HepG2 (cell line): Measurements from ENCODE around the gene CBX5. TPM values are rescaled to one million over a fixed set of nuclear protein-coding genes. Genes with fewer than 3 reads are reported as not detected.
A peak's percentile ranks its signal among the peaks of the same experiment; 100 is the strongest.

Experiments used
- AGO2 ChIP-seq: fragments of 200-400 bp; formaldehyde crosslinking; optimal IDR thresholded peaks from 2 replicates; pipeline ENCODE3; 2017; ENCODE audit warnings: mild to moderate bottlenecking, low read depth, low read length, moderate library complexity
- ATF4 ChIP-seq, 2 experiments: fragments of 450-650 bp in 1 of 2; sonication (generic) in 1 of 2; formaldehyde crosslinking; IDR thresholded peaks; 2 replicates each; pipeline versions ENCODE4 v1.5.0 to v1.8.0; 2020 to 2022; ENCODE audit warnings: mild to moderate bottlenecking in 1 of 2, missing genetic modification reagents in 1 of 2
- CBX1 ChIP-seq: IDR thresholded peaks from one replicate; pipeline ENCODE4 v1.6.1; 2016; ENCODE audit warnings: antibody characterized with exemption, low read depth
- DMAP1 ChIP-seq: IDR thresholded peaks from 2 replicates; pipeline ENCODE4 v1.6.1; 2016
- EZH2 ChIP-seq: conservative IDR thresholded peaks from 2 replicates; pipeline ENCODE4 v1.6.1; 2012; ENCODE audit warnings: mild to moderate bottlenecking, low read depth, low read length, moderate library complexity
- GFI1 ChIP-seq: sonication (generic); formaldehyde crosslinking; IDR thresholded peaks from 2 replicates; pipeline ENCODE4 v1.5.0; 2020; ENCODE audit warnings: missing genetic modification reagents, mild to moderate bottlenecking, borderline replicate concordance
- HMG20B ChIP-seq: conservative IDR thresholded peaks from 2 replicates; pipeline ENCODE4 v1.6.1; 2016; ENCODE audit warnings: missing genetic modification reagents, missing compliant biosample characterization
- HNRNPL ChIP-seq: fragments of 200-400 bp; formaldehyde crosslinking; IDR thresholded peaks from 2 replicates; pipeline ENCODE4 v1.6.1; 2017; ENCODE audit warnings: mild to moderate bottlenecking, low read depth, low read length
- HOXA7 ChIP-seq: sonication (generic); formaldehyde crosslinking; IDR thresholded peaks from 2 replicates; pipeline ENCODE4 v1.8.1; 2022; ENCODE audit warnings: mild to moderate bottlenecking, missing genetic modification reagents, moderate library complexity
- LCORL ChIP-seq, 2 experiments: fragments of 450-650 bp in 1 of 2; sonication (generic) in 1 of 2; formaldehyde crosslinking in 1 of 2; IDR thresholded peaks; 2 replicates each; pipeline versions ENCODE4 v1.5.0 to v1.6.1; 2017 to 2020; ENCODE audit warnings: antibody characterized with exemption in 1 of 2, missing genetic modification reagents in 1 of 2
- MBD4 ChIP-seq: IDR thresholded peaks from 2 replicates; pipeline ENCODE4 v1.6.1; 2012; ENCODE audit warnings: low read length, inconsistent platforms, borderline replicate concordance
- MTA3 ChIP-seq: sonication (generic); formaldehyde crosslinking; IDR thresholded peaks from 2 replicates; pipeline ENCODE4 v1.4.0; 2020; ENCODE audit warnings: missing genetic modification reagents
- MXD1 ChIP-seq: sonication (generic); formaldehyde crosslinking; IDR thresholded peaks from 2 replicates; pipeline ENCODE4 v1.4.0; 2020; ENCODE audit warnings: mild to moderate bottlenecking, missing genetic modification reagents
- POLR2A ChIP-seq, 2 experiments: IDR thresholded peaks; 2 replicates each; pipeline ENCODE4 v1.6.1; 2011; ENCODE audit warnings: low read depth in 2 of 2, low read length in 2 of 2, mild to moderate bottlenecking in 1 of 2, moderate library complexity in 1 of 2; ENCODE audit not compliant: insufficient read depth in 1 of 2
- POLR2G ChIP-seq: fragments of 200-400 bp; formaldehyde crosslinking; IDR thresholded peaks from 2 replicates; pipeline ENCODE4 v1.6.1; 2018; ENCODE audit warnings: mild to moderate bottlenecking, low read depth, low read length, moderate library complexity
- RBM22 ChIP-seq: fragments of 200-400 bp; formaldehyde crosslinking; optimal IDR thresholded peaks from 2 replicates; pipeline ENCODE3; 2017; ENCODE audit warnings: mild to moderate bottlenecking, low read length, moderate library complexity
- SNAI1 ChIP-seq: sonication (generic); formaldehyde crosslinking; IDR thresholded peaks from 2 replicates; pipeline ENCODE4 v1.5.0; 2020; ENCODE audit warnings: mild to moderate bottlenecking, missing genetic modification reagents, borderline replicate concordance
- SRSF4 ChIP-seq: fragments of 200-400 bp; formaldehyde crosslinking; IDR thresholded peaks from one replicate; pipeline ENCODE4 v1.6.1; 2018; ENCODE audit warnings: mild to moderate bottlenecking, low read depth, low read length, moderate library complexity; ENCODE audit not compliant: poor library complexity, severe bottlenecking
- STAT5B ChIP-seq: sonication (generic); formaldehyde crosslinking; IDR thresholded peaks from 2 replicates; pipeline ENCODE4 v1.4.0; 2020; ENCODE audit warnings: missing genetic modification reagents
- TIGD3 ChIP-seq: sonication (generic); formaldehyde crosslinking; IDR thresholded peaks from 2 replicates; pipeline ENCODE4 v1.5.1; 2020; ENCODE audit warnings: mild to moderate bottlenecking, missing genetic modification reagents, borderline replicate concordance
- TP53 ChIP-seq: sonication (generic); formaldehyde crosslinking; conservative IDR thresholded peaks from 2 replicates; pipeline ENCODE4 v1.4.0; 2020; ENCODE audit warnings: missing genetic modification reagents
- U2AF2 ChIP-seq: fragments of 200-400 bp; formaldehyde crosslinking; IDR thresholded peaks from 2 replicates; pipeline ENCODE4 v1.6.1; 2017; ENCODE audit warnings: low read depth, mild to moderate bottlenecking, low read length
- ZFX ChIP-seq: sonication (generic); formaldehyde crosslinking; IDR thresholded peaks from 2 replicates; pipeline ENCODE4 v1.4.0; 2020; ENCODE audit warnings: mild to moderate bottlenecking, low read depth, missing genetic modification reagents, moderate library complexity
- ZMYM2 ChIP-seq: sonication (generic); formaldehyde crosslinking; IDR thresholded peaks from 2 replicates; pipeline ENCODE4 v1.8.0; 2022; ENCODE audit warnings: mild to moderate bottlenecking, missing genetic modification reagents
- ZNF143 ChIP-seq: sonication (generic); formaldehyde crosslinking; IDR thresholded peaks from 2 replicates; pipeline ENCODE4 v1.4.0; 2020; ENCODE audit warnings: missing genetic modification reagents
- ZNF251 ChIP-seq: sonication (generic); formaldehyde crosslinking; IDR thresholded peaks from 2 replicates; pipeline ENCODE4 v1.9.0; 2021; ENCODE audit warnings: mild to moderate bottlenecking, missing genetic modification reagents
- ZNF446 ChIP-seq: sonication (generic); formaldehyde crosslinking; IDR thresholded peaks from 2 replicates; pipeline ENCODE4 v1.5.0; 2020; ENCODE audit warnings: mild to moderate bottlenecking, missing genetic modification reagents
- ZNF557 ChIP-seq: sonication (generic); formaldehyde crosslinking; IDR thresholded peaks from 2 replicates; pipeline ENCODE4 v1.4.0; 2020; ENCODE audit warnings: missing genetic modification reagents
- ZNF780A ChIP-seq: sonication (generic); formaldehyde crosslinking; IDR thresholded peaks from 2 replicates; pipeline ENCODE4 v1.8.0; 2022; ENCODE audit warnings: mild to moderate bottlenecking, missing genetic modification reagents, moderate library complexity
- polyA plus RNA-seq, 8 experiments: library from polyadenylated mRNA; depleted of rRNA in 3 of 8; stranded (reverse) in 7 of 8; unstranded in 1 of 8; fragments of >200 nt; fragmentation: Illumina TruSeq in 4 of 8; extraction: Trizol in 4 of 8; gene quantifications; 2 replicates each; pipeline versions ENCODE4 v1.2.1 to v1.2.3, GENCODE V29; 2011 to 2016; ENCODE audit warnings: low read depth in 4 of 8, missing spikeins in 1 of 8, mixed read lengths in 1 of 8; ENCODE audit not compliant: insufficient read depth in 1 of 8
- total RNA-seq, 5 experiments: library from RNA; depleted of rRNA; stranded (reverse); fragments of >200 nt; fragmentation: Illumina TruSeq; extraction: Trizol; gene quantifications; 2 replicates each; pipeline ENCODE4 v1.2.3, GENCODE V29; 2016; ENCODE audit warnings: low read depth in 1 of 5

Gene CBX5
- total and polyA plus RNA-seq, 2 of the 13 experiments (the other 11 are each of a cell fraction or from before 2014, with no cell fraction given), result 16.0 to 22.2 TPM

GRCh38 chr12:54282949-54283593 is 3.1 kb upstream of the CBX5 start (continued):
- TF ChIP-seq MXD1, result no peak
- no peak for TF ChIP-seq MTA3 (CRISPR knock-in tag)
- TF ChIP-seq POLR2A (IDR thresholded peaks at IDR 0.05; ENCODE audit: insufficient read depth in 1 of 2, low read depth in 2 of 2, low read length in 2 of 2), result peak; percentile 14 to 58; a peak in 1 of 4 replicates
- TF ChIP-seq HNRNPL, result 0 out of 2 replicates have a peak, but pooled peaks have one; percentile 20
- 0 out of 2 replicates have a peak, but pooled peaks have one; percentile 56 for TF ChIP-seq MBD4
- TF ChIP-seq ZNF251 (CRISPR knock-in tag), result no peak
- TF ChIP-seq CBX1, result no peak
- no peak for TF ChIP-seq SRSF4
- peak; percentile 73 for TF ChIP-seq RBM22
- peak; percentile 21; the same call in 1 of the 2 replicates for TF ChIP-seq POLR2G
- no peak for TF ChIP-seq ZNF557 (CRISPR knock-in tag)
- no peak for TF ChIP-seq SNAI1 (CRISPR knock-in tag)
- TF ChIP-seq TIGD3 (CRISPR knock-in tag), result no peak
- no peak for TF ChIP-seq TP53 (CRISPR knock-in tag)
- no peak for TF ChIP-seq STAT5B (CRISPR knock-in tag)
- TF ChIP-seq GFI1, result no peak
- no peak for TF ChIP-seq ZNF446 (CRISPR knock-in tag)
- no peak for TF ChIP-seq DMAP1 (CRISPR knock-in tag)
- TF ChIP-seq ZNF780A (CRISPR knock-in tag), result no peak
- no peak for TF ChIP-seq HMG20B (CRISPR knock-in tag)
- no peak for TF ChIP-seq HOXA7 (CRISPR knock-in tag)
- no peak for TF ChIP-seq ZFX
- TF ChIP-seq ZNF143, result no peak
- TF ChIP-seq ZMYM2, result no peak
- no peak for TF ChIP-seq ATF4 (CRISPR knock-in tag; IDR thresholded peaks at IDR 0.05)
- no peak for TF ChIP-seq U2AF2
- peak; percentile 35 for TF ChIP-seq AGO2
- TF ChIP-seq LCORL (IDR thresholded peaks at IDR 0.05), result no peak
- no peak for TF ChIP-seq LCORL (CRISPR knock-in tag; IDR thresholded peaks at IDR 0.05)
- TF ChIP-seq EZH2, result no peak
